NCI-H1417 treated with DMSO at 0.1 percent for 48 hours (cell line): ENCODE measurements around the gene MAP2.
"Not testable (repeated sequence)": the region's sequence is repeated elsewhere in the genome, so short reads cannot be mapped to it uniquely, and the experiment has no call there.

Experiments used
- DNase-seq: peaks from one replicate; lab custom pipeline; 2025; lab: John Stamatoyannopoulos, UW

The MAP2 gene

GRCh38 chr2:209473930-209474419 lies 50.1 kb downstream of the MAP2 start:
- no peak for DNase-seq

GRCh38 chr2:209474960-209475359 lies 51.1 kb downstream of the MAP2 start:
- DNase-seq, result no peak

GRCh38 chr2:209476367-209477208 lies 52.7 kb downstream of the MAP2 start:
- peak; percentile 86 for DNase-seq

GRCh38 chr2:209492296-209492695 lies 68.4 kb downstream of the MAP2 start:
- DNase-seq, result not testable (repeated sequence)

GRCh38 chr2:209495068-209495620 lies 71.3 kb downstream of the MAP2 start:
- DNase-seq, result not testable (repeated sequence)

- DNase-seq, result peak; percentile 81
These were observed 72.2 kb downstream of the MAP2 start for GRCh38 chr2:209495855-209496585.

GRCh38 chr2:209496586-209496982 lies 72.7 kb downstream of the MAP2 start:
- peak; percentile 81 for DNase-seq

- no peak for DNase-seq
These were observed 74.8 kb downstream of the MAP2 start for GRCh38 chr2:209498614-209499013.

- DNase-seq, result no peak
These were observed 75.2 kb downstream of the MAP2 start for GRCh38 chr2:209499069-209499468.

- DNase-seq, result peak; percentile 12
These were observed 77.7 kb downstream of the MAP2 start for GRCh38 chr2:209501579-209501978.

GRCh38 chr2:209505410-209505809 lies 81.6 kb downstream of the MAP2 start:
- no peak for DNase-seq

- DNase-seq, result no peak
These were observed 84.4 kb downstream of the MAP2 start for GRCh38 chr2:209508255-209508654.

GRCh38 chr2:209511637-209512036 lies 87.8 kb downstream of the MAP2 start:
- no peak for DNase-seq

- no peak for DNase-seq
These were observed 89.1 kb downstream of the MAP2 start for GRCh38 chr2:209512971-209513370.

GRCh38 chr2:209517436-209517835 lies 93.6 kb downstream of the MAP2 start:
- no peak for DNase-seq

- no peak for DNase-seq
These were observed 95.4 kb downstream of the MAP2 start for GRCh38 chr2:209519271-209519670.

GRCh38 chr2:209519906-209520305 lies 96.1 kb downstream of the MAP2 start:
- DNase-seq, result peak; percentile 43

- no peak for DNase-seq
These were observed 99.3 kb downstream of the MAP2 start for GRCh38 chr2:209523041-209523740.

GRCh38 chr2:209523867-209524266 lies 100.0 kb downstream of the MAP2 start:
- DNase-seq, result no peak

- no peak for DNase-seq
These were observed 101.5 kb downstream of the MAP2 start for GRCh38 chr2:209525331-209525730.

- no peak for DNase-seq
These were observed 102.0 kb downstream of the MAP2 start for GRCh38 chr2:209525834-209526281.

GRCh38 chr2:209526561-209526960 lies 102.7 kb downstream of the MAP2 start:
- DNase-seq, result no peak
